ENCODE measurements around the gene DNAH3. TPM values are rescaled to one million over a fixed set of nuclear protein-coding genes. Genes with fewer than 3 reads are reported as not detected.

DNAH3 gene
- total RNA-seq, 4 donors from 2014 or later, result 0.72 to 1.8 (median 1.4) TPM

DNA sequence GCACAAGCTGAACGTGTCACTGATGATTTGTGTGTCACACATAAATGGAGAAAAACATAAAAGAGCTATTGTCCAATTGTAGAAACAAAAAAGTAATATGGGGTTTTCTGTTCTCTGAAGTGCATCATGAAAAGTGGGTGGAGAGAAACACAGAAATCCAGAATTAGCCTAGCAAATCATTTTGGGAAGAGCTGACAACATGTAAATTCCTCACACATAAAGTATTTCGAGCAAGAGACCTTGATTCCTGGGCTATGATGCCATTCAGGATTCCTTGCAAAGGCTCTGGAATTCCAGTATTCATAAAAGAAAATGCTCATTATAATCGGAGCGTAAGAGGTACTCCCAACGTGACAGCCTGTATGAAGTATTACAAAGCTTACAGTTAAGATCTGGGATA, 251.6 kb downstream of the DNAH3 start:
- WGBS, 2 donors, result 8 to 11% methylated on average over 5 of the region's 5 CpGs
- intact Hi-C loops (cut with DNase I; ENCODE audit: low total_unique reads), result no loop called here
- DNase-seq (ENCODE audit: low spot score in 2 of 2), result no peak
- TF ChIP-seq, protein P1, sequence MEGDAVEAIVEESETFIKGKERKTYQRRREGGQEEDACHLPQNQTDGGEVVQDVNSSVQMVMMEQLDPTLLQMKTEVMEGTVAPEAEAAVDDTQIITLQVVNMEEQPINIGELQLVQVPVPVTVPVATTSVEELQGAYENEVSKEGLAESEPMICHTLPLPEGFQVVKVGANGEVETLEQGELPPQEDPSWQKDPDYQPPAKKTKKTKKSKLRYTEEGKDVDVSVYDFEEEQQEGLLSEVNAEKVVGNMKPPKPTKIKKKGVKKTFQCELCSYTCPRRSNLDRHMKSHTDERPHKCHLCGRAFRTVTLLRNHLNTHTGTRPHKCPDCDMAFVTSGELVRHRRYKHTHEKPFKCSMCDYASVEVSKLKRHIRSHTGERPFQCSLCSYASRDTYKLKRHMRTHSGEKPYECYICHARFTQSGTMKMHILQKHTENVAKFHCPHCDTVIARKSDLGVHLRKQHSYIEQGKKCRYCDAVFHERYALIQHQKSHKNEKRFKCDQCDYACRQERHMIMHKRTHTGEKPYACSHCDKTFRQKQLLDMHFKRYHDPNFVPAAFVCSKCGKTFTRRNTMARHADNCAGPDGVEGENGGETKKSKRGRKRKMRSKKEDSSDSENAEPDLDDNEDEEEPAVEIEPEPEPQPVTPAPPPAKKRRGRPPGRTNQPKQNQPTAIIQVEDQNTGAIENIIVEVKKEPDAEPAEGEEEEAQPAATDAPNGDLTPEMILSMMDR (IDR thresholded peaks at IDR 0.05), result no peak
- no peak for TF ChIP-seq POLR2A (IDR thresholded peaks at IDR 0.05)
- no peak overlapping the region for H3K4me3 ChIP-seq (ENCODE audit: low read depth, poor library complexity, severe bottlenecking)

GRCh38 chr16:20897922-20898321, 252.7 kb downstream of the DNAH3 start:
- 69 to 73% methylated on average over 3 of the region's 3 CpGs for WGBS, 2 donors
- DNase-seq (ENCODE audit: low spot score in 2 of 2), result no peak
- TF ChIP-seq, protein P1 (IDR thresholded peaks at IDR 0.05), result no peak
- TF ChIP-seq POLR2A (IDR thresholded peaks at IDR 0.05), result no peak
- H3K4me3 ChIP-seq (ENCODE audit: low read depth, poor library complexity, severe bottlenecking), result no peak overlapping the region
- intact Hi-C loops (cut with DNase I; ENCODE audit: low total_unique reads), result no loop called here

DNA sequence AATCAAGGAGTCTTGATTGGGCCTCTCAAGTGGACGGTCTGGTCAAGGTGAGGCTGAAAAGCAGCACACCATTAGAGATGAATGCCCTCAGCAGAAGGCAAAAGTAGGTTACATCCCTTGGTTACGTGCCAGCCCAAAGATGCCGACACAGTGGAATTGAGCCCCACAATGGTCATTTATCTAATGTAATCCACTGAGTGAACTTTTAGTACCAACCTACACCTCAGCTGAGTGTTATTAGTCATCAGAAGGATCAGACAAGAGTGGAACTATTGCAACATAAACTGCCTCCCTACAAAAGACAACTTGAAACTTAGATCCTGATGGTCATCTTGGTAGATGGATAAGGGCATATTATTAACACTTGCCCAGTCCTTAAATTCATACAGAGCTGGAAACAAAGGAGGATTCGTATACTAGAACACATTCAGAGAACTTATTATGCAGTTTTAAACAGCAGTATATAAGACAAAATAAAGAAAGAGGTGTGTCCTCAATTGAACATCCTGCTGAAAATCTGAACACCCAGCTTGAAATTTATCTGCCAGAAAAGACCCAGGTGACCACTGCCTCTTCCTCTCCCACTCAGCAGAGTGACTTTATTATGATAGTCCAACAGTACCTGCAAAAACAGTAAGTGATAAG, 253.3 kb downstream of the DNAH3 start:
- no peak overlapping the region for H3K4me3 ChIP-seq (ENCODE audit: low read depth, poor library complexity, severe bottlenecking)
- no peak for TF ChIP-seq POLR2A (IDR thresholded peaks at IDR 0.05)
- TF ChIP-seq, protein P1 (IDR thresholded peaks at IDR 0.05), result no peak
- WGBS, 2 donors, result 81 to 87% methylated on average over 4 of the region's 4 CpGs
- intact Hi-C loops (cut with DNase I; ENCODE audit: low total_unique reads), result no loop called here
- DNase-seq (ENCODE audit: low spot score in 2 of 2), result no peak

DNA sequence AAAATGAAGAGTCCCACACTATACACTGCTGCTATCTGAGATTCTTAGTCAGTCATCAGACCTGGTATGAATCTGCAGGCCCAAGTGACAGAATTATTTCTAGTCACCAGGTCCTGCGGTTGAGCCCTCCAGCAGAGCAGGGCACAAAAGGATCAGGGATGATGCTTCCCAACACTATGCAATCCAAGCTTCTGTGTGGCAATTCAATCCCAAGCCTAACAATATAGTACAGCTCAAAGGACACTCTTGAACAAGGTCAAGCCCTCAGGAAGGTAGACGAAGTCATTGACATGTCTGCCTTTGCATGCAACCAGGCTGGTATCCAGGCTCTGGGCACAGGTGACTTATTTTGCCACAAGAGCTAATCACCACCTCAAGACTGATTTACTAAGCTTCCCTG, 256.3 kb downstream of the DNAH3 start:
- intact Hi-C loops (cut with DNase I; ENCODE audit: low total_unique reads), result no loop called here
- DNase-seq (ENCODE audit: low spot score in 2 of 2), result no peak
- WGBS, 2 donors, result 85 to 95% methylated on average over 2 of the region's 2 CpGs
- no peak overlapping the region for H3K4me3 ChIP-seq (ENCODE audit: low read depth, poor library complexity, severe bottlenecking)
- TF ChIP-seq POLR2A (IDR thresholded peaks at IDR 0.05), result no peak
- TF ChIP-seq, protein P1 (IDR thresholded peaks at IDR 0.05), result no peak

DNA sequence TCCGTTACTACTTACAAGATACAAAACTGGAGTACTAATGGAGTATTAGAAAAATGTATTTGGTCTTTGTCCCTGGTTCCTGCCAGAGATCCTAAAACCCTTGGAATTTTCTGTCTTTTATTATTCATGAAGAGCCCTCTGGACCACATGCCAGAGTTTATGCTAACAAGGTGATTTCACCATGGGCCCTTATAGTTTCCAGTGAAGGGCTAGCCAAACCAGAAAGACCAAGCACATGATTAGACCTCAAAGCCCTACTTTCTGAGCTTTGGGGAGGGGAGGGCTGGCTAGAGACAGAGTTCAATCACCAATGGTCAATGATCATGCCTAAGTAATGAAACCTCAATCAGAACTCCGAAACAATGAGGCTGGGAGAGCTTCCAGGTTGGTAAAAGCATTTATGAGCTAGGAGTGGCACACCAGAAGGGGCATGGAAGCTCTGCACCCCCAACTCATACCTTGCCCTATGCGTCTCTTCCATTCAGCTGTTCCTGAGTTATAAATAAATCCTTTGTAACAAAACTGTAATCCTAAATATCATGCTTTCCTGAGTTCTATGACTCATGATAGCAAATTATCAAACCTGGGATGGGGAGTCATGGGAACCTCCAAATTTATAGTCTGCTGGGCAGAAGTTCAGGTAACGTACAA, 260.9 kb downstream of the DNAH3 start:
- TF ChIP-seq, protein P1 (IDR thresholded peaks at IDR 0.05), result no peak
- no peak for TF ChIP-seq POLR2A (IDR thresholded peaks at IDR 0.05)
- WGBS, 2 donors, result 57 to 76% methylated on average over 4 of the region's 4 CpGs
- no peak overlapping the region for H3K4me3 ChIP-seq (ENCODE audit: low read depth, poor library complexity, severe bottlenecking)
- intact Hi-C loops (cut with DNase I; ENCODE audit: low total_unique reads), result no loop called here
- no peak for DNase-seq (ENCODE audit: low spot score in 2 of 2)
